MCF 10A (cell line): ENCODE results near the gene AOX1. TPM values are rescaled to one million over a fixed set of nuclear protein-coding genes. Genes with fewer than 3 reads are reported as not detected.

ENCODE experiments used
- BruUV-seq: library from RNA; stranded (reverse); fragments of 400-500 nt; replicated peaks from 2 replicates; lab custom pipeline; 2021; lab: Mats Ljungman, UMichigan
- CTCF ChIA-PET: fragments of 300-600 bp; sonication (Branson Sonifier 250); formaldehyde crosslinking; extraction: SDS; loops from one replicate; lab custom pipeline; 2021; ENCODE audit warnings: antibody characterized with exemption, inconsistent platforms; lab: Yijun Ruan, JAX
- POLR2A ChIA-PET: fragments of 300-600, 350-650 bp; sonication (Branson Sonifier 250); formaldehyde crosslinking; extraction: SDS; loops from one replicate; lab custom pipeline; 2020; ENCODE audit warnings: antibody characterized with exemption, inconsistent platforms; lab: Yijun Ruan, JAX
- DNase-seq: peaks from one replicate; pipeline ENCODE4 v3.0.0-alpha.2; 2018; ENCODE audit not compliant: unreplicated experiment
- H3K27ac Mint-ChIP-seq: one replicate; pipeline ENCODE4 v1.8.0; 2022; ENCODE audit warnings: mild to moderate bottlenecking, low read depth, mixed read lengths; ENCODE audit not compliant: unreplicated experiment
- H3K27me3 Mint-ChIP-seq: one replicate; pipeline ENCODE4 v1.8.0; 2022; ENCODE audit warnings: mixed read lengths; ENCODE audit not compliant: insufficient read depth, unreplicated experiment
- H3K36me3 Mint-ChIP-seq: one replicate; pipeline ENCODE4 v1.8.0; 2022; ENCODE audit warnings: mild to moderate bottlenecking, moderate library complexity, mixed read lengths; ENCODE audit not compliant: insufficient read depth, unreplicated experiment
- H3K4me1 Mint-ChIP-seq: one replicate; pipeline ENCODE4 v1.8.0; 2022; ENCODE audit warnings: mixed read lengths; ENCODE audit not compliant: insufficient read depth, unreplicated experiment
- H3K4me3 Mint-ChIP-seq: one replicate; pipeline ENCODE4 v1.8.0; 2022; ENCODE audit warnings: mild to moderate bottlenecking, moderate library complexity, mixed read lengths; ENCODE audit not compliant: unreplicated experiment
- H3K9me3 Mint-ChIP-seq: one replicate; pipeline ENCODE4 v1.8.0; 2022; ENCODE audit warnings: mixed read lengths; ENCODE audit not compliant: unreplicated experiment
- CTCF ChIP-seq: fragments of 200-600 bp; IDR thresholded peaks from one replicate; pipeline ENCODE4 v1.8.0; 2022; ENCODE audit warnings: antibody characterized with exemption, mild to moderate bottlenecking; ENCODE audit not compliant: unreplicated experiment
- intact Hi-C: fragments of 100-400 bp; cut with micrococcal nuclease; formaldehyde crosslinking; loops from 2 replicates; pipeline ENCODE4 v1.14.1; 2022
- total RNA-seq: library from RNA; stranded (reverse); gene quantifications from 2 replicates; pipeline ENCODE4 v1.2.3, GENCODE V29; 2022

AOX1 gene
- total RNA-seq, 1 experiment from 2014 or later, result 54.0 TPM

- intact Hi-C loops, result no loop called here
- no peak for DNase-seq
- Mint-ChIP-seq H3K4me3 (no peak overlapping the region), H3K27ac (no peak overlapping the region), H3K36me3 (peaks cover 29% of the 10 kb centered on the region), H3K27me3 (no peaks in the 10 kb centered on the region), H3K4me1 (peaks cover 29% of the 10 kb centered on the region), H3K9me3 (no peaks in the 10 kb centered on the region)
- POLR2A ChIA-PET, result interaction anchor here (1.3 kb wide), 1 partner anchor 14 kb away, joined by 3 read pairs; no protein-coding TSS in a partner anchor
- no peak for TF ChIP-seq CTCF
- CTCF ChIA-PET, result no interaction called here
- no TSS peak for BruUV-seq
These were observed 45.5 kb downstream of the AOX1 start for GRCh38 chr2:200631287-200631686.

- no peaks in the 10 kb centered on the region for H3K9me3 Mint-ChIP-seq
- H3K4me1 Mint-ChIP-seq, result peaks cover 9% of the 10 kb centered on the region
- BruUV-seq, result no TSS peak
- DNase-seq, result no peak
- H3K27ac Mint-ChIP-seq, result no peak overlapping the region
- no peaks in the 10 kb centered on the region for H3K27me3 Mint-ChIP-seq
- ChIA-PET POLR2A (interaction anchor here (0.7 to 1.2 kb wide), 4 partner anchors 9 to 31 kb away, joined by 3 to 4 read pairs (median 3); no protein-coding TSS in a partner anchor), CTCF (interaction anchor here (0.7 to 1.0 kb wide), 2 partner anchors 69 to 99 kb away, joined by 3 read pairs; no protein-coding TSS in a partner anchor)
- TF ChIP-seq CTCF, result no peak
- peaks cover 54% of the 10 kb centered on the region for H3K36me3 Mint-ChIP-seq
- intact Hi-C loops, result no loop called here
- no peak overlapping the region for H3K4me3 Mint-ChIP-seq
These were observed 48.6 kb downstream of the AOX1 start for GRCh38 chr2:200634231-200634964.

- peaks cover 58% of the 10 kb centered on the region for H3K36me3 Mint-ChIP-seq
- POLR2A ChIA-PET, result interaction anchor here (0.7 to 1.2 kb wide), 3 partner anchors 10 to 31 kb away, joined by 3 to 4 read pairs (median 3); no protein-coding TSS in a partner anchor
- peaks cover 9% of the 10 kb centered on the region for H3K4me1 Mint-ChIP-seq
- H3K4me3 Mint-ChIP-seq, result no peak overlapping the region
- CTCF ChIA-PET, result interaction anchor here (0.7 to 1.0 kb wide), 3 partner anchors 68 to 100 kb away, joined by 3 read pairs; no protein-coding TSS in a partner anchor
- TF ChIP-seq CTCF, result no peak
- intact Hi-C loops, result no loop called here
- no peaks in the 10 kb centered on the region for H3K9me3 Mint-ChIP-seq
- no peak overlapping the region for H3K27ac Mint-ChIP-seq
- peak; percentile 75 for DNase-seq
- H3K27me3 Mint-ChIP-seq, result no peaks in the 10 kb centered on the region
- BruUV-seq, result no TSS peak
These were observed 49.4 kb downstream of the AOX1 start for GRCh38 chr2:200635251-200635650.

- no TSS peak for BruUV-seq
- CTCF ChIA-PET, result interaction anchor here (1.3 kb wide), 1 partner anchor 11 kb away, joined by 4 read pairs; no protein-coding TSS in a partner anchor
- Mint-ChIP-seq H3K36me3 (peaks cover 63% of the 10 kb centered on the region), H3K4me1 (peaks cover 9% of the 10 kb centered on the region), H3K27me3 (no peaks in the 10 kb centered on the region), H3K4me3 (no peak overlapping the region), H3K9me3 (no peaks in the 10 kb centered on the region), H3K27ac (no peak overlapping the region)
- POLR2A ChIA-PET, result no interaction called here
- no peak for TF ChIP-seq CTCF
- DNase-seq, result no peak
- intact Hi-C loops, result no loop called here
These were observed 52.1 kb downstream of the AOX1 start for GRCh38 chr2:200637901-200638300.
